Stimulated activated CD4-positive, alpha-beta T cell treated with anti-CD3 and anti-CD28 coated beads, Interleukin-1b, Interleukin-23, amount 100 ng/mL, for 4 hours (primary cell): Measurements from ENCODE around the gene VSX2.
"Not testable (repeated sequence)": the region's sequence is repeated elsewhere in the genome, so short reads cannot be mapped to it uniquely, and the experiment has no call there.

Experiments
- DNase-seq, 2 donors: peaks; one replicate each; pipeline ENCODE4 v3.0.0-alpha.2; 2020; ENCODE audit warnings: low read depth in 2 of 2

VSX2 gene

DNA sequence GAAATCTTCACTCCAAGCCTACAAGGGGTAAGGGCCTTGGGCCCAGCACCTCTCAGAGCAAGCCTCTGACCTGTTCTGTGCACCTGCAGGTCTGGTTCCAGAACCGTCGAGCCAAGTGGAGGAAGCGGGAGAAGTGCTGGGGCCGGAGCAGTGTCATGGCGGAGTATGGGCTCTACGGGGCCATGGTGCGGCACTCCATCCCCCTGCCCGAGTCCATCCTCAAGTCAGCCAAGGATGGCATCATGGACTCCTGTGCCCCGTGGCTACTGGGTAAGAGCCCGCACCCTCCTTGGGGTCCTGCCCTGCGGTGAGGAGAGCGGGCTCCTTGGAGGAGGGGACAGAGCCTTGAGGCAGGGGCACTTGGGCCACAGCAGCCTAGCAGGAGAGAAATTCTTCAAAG lies 20.3 kb downstream of the VSX2 start:
- no peak for DNase-seq

DNA sequence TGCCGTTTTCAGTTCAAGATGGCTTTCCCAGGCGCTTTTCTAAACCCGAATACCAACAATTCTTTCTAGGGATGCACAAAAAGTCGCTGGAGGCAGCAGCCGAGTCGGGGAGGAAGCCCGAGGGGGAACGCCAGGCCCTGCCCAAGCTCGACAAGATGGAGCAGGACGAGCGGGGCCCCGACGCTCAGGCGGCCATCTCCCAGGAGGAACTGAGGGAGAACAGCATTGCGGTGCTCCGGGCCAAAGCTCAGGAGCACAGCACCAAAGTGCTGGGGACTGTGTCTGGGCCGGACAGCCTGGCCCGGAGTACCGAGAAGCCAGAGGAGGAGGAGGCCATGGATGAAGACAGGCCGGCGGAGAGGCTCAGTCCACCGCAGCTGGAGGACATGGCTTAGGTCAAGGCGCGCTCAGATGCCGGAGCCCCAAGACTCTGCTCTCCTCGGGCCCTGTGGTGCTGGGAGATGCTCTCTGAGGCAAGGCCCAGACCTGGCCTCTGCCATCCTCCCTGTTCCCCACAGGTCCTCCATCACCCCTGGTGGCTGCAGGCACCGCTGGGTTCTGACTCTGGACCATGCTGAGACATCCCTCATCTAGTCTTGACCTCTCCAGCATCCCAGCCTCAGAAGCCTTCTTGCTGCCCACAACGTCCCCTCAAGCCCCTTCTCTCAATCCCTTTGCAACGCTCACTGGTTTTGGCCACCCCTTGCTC lies 21.4 kb downstream of the VSX2 start:
- DNase-seq: no peak

DNA sequence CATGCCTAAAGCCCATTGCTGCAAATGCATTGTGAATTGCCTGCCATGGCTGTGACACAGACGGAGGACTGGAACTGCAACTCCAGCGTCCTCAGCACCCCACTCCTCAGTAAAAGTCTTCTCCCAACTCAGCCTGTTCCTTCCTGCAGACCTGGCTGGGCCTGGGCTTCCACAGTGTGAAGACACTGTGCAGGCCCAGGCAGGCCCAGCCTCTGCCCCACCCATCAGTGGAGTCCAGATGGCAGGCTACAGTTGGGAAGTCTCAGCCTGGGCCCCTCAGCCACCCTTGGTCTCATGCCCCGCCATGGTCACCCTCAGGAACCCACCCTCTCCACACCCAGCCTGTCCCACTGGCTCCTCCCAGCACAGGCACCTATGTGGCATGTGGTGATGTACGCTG lies 22.0 kb downstream of the VSX2 start:
- DNase-seq: no peak

DNA sequence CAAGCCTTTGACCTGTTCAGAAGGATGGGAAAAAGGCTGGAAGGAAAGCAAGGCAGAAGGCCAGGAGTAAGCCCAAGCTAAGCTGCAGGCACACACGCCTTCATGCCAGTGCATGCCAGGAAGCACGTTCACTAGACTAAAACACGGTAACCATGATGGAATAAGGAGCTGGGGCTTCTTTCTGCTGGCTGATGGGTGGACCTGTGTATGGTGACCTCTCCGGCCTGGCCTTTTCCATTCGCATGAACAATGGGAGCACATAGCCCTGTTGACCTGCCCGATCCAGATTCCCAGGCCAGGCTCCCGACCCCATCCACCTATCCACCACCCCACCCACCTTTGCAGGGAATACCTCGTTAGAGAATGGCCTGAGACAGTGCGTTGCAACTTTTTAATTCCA lies 22.8 kb downstream of the VSX2 start:
- DNase-seq: no peak

DNA sequence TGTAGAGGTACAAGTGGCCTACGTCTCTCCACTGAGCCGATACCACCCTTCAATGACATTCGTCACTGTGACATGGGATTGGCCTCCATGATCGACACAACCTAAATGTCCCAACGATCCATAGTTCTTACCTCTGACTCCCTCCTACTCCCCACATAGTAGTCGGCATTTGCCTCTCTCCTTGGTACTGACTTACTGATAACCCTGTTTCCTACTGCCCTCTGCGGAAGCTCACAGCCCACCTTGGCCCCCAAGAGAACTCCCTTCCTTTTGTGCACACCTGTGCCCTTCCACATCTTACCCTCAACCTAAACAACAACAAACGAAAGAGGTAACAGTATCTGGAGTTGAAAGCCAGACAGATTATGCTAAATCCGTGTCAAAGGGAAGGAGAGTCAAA lies 23.9 kb downstream of the VSX2 start:
- no peak for DNase-seq

DNA sequence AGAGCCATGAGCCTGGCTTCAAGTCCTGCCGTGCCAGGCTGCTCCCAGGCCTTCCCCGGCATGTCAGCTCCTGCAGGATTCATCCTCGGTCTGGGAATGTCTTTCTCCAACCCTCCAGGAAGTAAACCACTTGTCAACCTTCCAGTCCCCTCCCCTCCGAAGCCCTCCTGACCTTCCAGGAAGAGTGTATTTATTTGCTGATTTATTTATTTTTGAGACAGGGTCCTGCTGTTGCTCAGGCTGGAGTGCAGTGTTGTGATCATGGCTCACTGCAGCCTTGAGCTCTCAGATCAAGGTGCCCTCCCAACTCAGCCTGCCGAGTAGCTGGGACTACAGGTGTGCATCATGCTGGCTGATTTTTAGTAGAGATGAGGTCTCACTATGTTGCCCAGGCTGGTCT lies 24.7 kb downstream of the VSX2 start:
- no peak for DNase-seq

DNA sequence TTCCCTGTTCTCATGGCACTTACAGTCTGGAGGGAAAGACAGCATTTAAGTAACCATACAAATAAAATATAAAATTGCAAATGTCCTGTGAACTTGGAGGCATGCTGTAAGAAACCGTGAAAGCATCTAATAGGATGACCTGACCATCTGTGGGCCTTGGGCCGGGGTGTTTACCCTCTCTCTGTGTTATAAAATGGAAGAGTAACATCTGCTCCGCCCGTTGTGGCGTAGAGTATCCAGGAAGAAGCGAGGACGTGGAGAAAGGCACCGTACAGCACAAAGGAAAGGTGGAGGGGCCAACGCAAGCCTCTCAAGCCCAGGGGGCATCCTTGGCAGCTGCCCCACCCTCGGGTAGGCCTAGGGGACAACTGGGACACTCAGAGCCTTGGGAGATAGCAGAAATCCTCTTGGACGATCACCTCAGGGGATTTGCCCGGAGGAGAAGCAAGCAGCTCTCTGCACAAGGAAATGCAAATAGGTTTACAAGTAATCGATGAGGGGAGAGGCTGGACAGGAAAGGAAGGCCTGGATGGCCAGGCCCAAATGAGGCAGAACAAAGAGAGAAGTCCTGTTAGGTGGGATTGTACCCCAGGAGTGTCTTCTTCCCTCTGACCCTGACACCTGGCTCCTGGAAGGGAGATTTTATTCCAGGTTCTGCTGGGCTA lies 26.2 kb downstream of the VSX2 start:
- DNase-seq: no peak

DNA sequence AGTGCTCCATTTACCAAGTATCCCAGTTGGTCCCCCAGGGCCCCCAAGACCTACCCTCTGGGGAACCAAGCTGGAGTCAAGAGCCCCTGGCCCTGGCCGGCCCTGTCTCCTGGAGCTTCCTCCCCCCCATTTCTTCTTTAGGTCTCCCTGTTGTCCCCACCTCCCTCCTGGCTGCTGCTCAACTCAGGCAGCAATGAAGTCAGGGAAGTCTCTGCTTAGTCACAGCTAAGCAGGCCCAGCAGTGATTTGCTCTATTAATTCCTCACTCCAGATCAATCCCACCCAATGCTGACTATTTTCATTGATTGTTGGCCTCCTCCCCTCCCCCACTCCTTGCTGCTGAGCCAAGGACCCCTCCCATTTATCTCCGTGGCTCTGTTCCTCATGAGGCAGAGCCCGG lies 28.3 kb downstream of the VSX2 start:
- DNase-seq: no peak

DNA sequence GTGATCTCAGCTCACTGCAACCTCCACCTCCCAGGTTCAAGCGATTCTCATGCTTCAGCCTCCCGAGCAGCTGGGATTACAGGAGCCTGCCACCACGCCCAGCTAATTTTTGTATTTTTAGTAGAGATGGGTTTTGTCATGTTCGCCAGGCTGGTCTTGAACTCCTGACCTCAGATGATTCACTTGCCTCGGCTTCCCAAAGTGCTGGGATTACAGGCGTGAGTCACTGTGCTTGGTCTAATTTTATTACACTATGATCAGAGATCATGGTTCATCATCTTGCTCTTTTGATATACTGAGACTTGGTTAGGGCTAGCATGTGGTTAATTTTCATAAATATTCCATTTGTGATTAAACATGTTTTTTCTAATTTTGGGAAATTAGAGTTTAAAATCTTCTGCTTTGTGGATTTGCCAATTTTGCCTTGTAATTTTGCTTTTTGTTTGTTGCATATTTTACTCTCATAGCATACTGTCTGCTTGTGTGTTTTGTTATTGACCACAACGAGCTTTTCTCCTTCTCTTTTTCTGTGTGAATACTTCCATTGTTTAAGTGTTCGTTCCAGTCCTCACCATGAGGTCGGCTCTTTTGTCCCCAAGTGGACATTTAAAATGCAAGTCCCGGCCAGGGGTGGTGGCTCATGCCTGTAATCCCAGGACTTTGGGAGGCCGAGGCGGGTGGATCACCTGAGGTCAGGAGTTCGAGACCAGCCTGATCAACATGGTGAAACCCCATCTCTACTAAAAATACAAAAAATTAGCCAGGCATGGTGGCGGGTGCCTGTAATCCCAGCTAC lies 31.3 kb downstream of the VSX2 start:
- DNase-seq: not testable (repeated sequence)

DNA sequence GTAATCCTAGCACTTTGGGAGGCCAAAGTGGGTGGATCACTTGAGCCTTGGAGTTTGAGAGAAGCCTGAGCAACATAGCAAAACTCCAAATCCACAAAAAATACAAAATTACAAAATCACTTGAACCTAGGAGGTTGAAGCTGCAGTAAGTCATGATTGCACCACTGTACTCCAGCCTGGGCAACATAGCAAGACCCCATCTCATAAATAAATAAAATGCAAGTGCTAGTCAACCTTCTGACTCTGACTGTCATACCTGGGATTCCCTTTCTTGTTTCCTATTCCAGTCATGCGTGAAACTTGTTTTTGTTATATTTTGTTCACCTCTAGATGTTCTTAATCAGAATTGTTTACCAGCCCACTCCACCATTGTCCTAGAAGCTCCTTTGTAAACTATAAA lies 32.1 kb downstream of the VSX2 start:
- no peak for DNase-seq

DNA sequence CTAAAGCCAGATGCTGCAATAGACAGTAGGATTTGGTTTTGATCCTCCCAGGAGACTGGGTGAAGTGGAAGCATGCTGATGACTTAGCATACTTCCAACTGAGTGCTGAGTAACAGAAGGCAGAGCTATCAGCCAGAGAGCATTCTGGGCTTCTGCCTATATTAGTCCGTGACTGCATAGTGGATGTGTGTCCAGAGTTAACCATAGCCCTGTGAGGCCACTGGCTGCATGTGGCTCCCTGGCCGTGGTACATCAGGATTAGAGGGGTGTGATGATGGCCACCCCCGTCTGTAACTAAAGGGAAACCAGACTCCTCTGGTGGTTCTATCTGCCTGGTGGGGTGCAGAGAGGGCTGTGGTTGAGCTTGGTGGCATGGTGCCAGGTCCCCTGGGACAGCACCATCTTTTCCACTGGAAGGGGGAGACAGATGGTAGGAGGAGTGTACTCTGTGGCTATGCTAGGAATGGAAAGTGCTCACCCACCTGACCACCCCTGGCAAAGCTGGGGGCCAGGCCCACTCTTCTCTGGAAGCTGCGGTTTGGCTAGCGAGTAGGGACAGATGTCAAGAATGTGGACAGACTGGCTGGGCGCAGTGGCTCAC lies 36.1 kb downstream of the VSX2 start:
- DNase-seq: no peak

DNA sequence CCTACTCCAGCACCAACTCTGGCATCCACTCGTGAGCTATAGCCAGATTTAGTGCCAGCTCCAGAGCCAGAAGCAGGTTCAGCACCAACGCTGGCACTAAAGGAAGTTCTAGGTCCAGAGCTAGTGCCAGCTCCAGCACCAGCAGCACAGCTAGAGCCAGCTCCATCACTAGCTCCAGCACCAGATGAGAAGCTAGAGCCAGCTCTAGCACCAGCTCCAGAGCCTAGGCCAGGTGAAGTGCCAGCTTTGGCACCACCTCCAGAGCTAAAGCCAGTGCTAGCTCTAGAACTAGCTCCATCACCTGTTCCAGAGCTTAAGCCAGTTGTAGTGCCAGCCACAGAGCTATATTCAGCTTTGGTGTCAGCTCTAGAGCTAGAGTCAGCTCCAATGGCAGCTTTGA lies 38.8 kb downstream of the VSX2 start:
- DNase-seq: no peak

DNA sequence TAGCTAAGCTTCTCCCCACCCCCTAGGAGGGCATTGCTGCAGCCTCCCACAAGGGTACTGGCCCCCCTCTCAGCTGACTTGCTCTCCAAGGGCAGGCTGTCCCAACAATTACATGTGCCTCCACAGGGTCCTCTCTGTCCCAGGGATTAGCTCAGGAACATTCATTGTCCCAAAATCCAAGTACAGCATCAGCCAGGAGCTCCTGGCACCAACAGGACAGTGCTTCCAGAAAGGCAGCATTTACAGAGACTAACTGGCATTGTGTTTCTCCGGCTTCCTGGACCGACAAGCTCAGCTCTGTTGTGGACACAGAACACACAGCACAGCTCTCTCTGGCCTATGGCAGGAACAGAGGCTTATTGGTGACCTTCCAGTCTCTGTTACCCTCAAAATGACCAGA lies 41.8 kb downstream of the VSX2 start:
- DNase-seq: no peak

DNA sequence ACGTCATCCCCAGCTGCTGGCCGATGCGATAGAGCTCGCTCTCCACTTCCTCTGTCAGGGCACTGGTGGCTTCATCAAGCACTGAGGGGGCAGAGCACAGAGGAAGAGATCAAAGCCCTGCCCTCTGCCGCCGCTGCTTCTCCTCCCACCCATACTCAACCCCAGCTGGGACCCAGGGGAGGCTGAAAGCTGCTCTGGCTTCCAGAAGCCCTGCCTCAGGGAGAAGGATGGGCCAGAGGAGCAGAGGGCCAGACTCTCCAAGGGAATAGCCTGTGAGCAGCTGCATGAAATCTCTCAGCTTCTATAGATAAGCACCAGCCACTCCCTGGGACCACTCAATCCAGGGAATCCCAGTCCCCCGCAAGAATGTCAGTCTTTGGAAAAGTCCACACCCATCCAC lies 47.5 kb downstream of the VSX2 start:
- no peak for DNase-seq

DNA sequence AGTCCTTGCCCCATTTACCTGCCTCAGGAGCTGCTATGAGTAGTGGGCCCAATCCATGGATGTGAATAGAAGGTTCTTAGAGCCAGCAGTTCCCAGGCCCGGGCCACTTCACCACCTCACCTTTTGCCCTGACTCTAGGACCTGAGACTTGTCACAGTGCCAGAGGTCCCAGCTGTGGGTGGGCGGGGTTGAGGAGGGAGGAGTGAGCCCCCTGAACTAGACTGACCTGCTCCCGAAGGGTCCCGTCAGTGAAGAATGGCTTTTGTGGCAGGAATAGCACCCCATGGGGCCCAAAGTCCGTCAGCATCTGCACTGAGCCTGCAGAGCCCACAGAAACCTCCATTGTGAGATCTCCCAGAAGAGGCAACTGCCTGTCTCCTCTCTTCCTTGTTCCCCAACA lies 50.6 kb downstream of the VSX2 start:
- DNase-seq: no peak

DNA sequence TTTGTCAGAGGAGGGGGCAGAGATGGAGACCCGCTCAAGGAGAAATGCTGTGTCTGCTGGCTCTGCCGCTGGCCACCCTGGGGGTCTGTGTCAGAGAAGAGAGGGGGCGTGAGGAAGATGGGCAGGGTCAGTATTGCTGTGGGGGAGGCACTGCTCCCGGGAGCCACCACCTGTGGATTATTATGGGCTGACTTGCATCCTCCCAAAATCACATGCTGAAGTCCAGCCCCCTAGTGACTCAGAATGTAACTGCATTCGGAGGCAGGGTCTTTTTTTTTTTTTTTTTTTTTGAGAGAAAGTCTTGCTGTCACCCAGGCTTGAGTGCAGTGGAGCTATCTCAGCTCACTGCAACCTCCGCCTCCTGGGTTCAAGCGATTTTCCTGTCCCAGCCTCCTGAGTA lies 51.2 kb downstream of the VSX2 start:
- no peak for DNase-seq

DNA sequence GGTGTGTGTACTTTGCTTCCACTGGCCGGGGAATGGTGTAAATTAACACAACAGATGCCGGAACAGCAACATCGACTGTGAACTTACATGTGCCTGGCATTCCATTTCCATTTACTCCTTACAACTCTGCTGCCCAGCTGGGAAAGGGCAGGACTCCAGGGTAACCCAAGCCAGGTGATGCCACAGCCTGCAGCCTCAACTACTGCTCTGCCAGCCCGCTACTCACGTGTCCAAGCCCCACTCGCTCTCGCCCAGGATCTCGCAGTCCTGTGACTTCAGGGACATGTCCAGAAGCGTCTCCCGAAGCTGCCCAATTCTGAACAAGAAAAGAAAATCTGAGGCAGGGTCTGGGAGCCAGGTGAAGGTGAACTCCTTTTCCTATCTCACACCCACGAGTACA lies 52.8 kb downstream of the VSX2 start:
- no peak for DNase-seq

DNA sequence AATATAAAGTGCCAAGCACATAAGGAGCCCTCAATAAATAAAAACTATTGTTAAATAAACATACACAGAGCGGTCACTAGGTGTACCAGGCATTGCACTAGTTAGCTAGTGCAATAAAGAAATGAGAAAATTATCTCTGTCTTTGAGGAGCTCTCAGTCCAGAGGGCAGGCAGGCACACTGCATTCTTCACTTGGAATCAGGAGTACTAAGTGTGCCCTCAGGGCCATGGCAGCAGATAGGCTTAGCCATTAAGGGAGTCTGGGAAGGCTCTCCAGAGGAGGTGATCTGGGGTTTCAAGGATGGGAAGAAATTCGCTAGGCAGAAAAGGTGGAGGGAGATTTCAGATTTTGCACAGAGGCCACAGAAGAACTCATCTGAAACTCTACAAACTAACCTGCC lies 54.4 kb downstream of the VSX2 start:
- no peak for DNase-seq

DNA sequence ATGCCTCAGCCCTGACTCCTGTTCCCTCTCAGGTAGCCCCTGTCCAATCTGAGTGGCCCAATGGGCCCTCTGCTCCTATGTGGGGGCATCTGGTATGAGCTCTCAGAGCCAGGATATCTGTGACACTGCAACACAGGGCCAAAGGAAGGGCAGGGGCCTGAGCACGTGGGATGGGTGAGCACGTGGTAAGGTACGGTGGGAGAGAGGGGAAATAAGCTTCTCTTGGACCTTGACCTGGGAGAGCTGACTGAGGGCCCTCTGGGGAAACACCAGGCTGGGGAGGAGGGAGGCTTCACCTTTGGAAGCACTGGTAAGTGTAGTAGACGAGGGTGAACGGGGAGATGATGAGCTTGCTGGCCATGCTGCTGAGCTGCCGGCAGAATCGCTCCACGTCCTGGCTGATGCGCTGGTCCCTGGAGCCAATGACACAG lies 56.8 kb downstream of the VSX2 start:
- DNase-seq: no peak

DNA sequence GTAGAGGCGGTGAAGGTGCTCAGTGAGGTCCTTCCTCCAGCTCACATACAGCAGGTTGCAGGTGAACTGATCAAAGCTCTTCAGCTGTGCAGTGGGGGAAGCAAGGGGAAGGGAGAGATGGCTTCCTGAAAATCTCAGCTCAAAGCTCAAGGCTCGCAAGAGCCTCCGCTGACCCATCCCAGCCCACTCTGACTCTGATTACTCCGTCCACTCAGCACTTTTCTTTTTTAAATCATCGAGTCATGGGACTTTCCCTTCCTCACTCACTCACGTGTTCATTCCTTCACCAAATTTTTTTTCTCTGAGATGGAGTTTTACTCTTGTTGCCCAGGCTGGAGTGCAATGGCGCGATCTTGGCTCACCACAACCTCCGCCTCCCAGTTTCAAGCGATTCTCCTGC lies 58.7 kb downstream of the VSX2 start:
- DNase-seq: no peak

DNA sequence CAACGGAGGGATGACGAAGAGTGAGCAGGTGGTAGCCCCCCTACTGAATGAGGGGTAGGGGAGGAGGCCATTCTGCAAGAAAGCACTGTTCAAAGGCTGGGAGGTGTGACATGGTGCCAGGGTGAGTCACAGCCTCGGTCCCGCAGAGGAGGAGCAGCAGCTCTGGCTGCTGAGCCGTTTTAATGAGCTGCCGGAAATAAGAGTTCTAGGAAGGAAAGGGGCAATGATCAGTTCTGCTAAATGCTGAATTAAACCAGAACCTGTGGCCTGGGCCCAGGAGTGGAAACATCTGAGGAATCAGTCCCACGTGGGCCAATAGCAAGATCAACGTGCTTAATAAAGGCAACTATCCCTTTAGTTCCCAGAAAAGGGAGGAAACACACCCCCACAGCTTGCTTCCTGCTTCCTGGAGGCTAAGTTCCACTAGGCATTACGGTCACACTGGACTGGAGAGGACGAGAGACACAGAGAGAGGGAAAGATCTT lies 59.9 kb downstream of the VSX2 start:
- DNase-seq: no peak

DNA sequence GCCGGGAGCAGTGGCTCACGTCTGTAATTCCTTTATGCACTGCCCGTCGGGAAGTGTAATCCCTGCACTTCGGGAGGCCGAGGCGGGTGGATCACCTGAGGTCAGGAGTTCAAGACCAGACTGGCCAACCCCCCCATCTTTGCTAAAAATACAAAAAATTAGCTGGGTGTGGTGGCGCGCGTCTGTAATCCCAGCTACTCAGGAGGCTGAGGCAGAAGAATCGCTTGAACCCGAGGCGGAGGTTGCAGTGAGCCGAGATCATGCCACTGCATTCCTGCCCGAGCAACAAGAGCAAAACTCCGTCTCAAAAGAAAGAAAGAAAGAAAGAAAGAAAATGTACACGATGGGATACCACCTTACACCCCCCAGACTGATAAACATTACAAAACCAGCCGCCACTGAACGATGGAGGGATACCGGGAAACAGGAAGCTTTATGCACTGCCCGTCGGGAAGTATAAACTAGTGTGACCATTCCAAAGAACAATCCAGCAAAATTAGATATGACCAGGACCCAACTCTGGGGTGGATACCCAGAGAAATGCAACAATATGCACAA lies 62.4 kb downstream of the VSX2 start:
- DNase-seq: no peak
